Measurements from ENCODE around the gene SLC22A12. TPM values are rescaled to one million over a fixed set of nuclear protein-coding genes. Genes with fewer than 3 reads are reported as not detected.

SLC22A12 gene
- total RNA-seq, 1 donor from 2014 or later, result not detected

DNA sequence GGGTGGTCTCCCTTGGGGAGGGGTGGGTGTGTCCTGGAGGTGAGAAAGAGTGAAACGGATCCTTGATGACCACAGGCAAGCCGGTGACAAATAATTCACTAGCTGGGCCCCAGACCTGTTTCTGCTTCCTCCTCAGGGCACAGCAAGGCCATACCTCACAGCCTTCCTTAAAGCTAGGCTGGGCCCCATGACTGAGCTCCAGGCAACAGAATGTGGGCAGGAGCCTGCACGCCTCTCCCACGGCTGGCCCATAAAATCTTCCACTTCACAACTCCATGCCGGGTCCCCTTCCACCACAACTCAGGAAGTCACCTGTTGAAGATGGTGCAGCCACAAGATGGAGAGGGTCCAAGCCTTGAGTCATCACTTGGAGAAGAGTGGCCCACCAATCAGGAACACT is 23.9 kb downstream of the SLC22A12 start:
- ATAC-seq (no peak), DNase-seq (no peak)
- intact Hi-C loops (cut with micrococcal nuclease), result no loop called here

DNA sequence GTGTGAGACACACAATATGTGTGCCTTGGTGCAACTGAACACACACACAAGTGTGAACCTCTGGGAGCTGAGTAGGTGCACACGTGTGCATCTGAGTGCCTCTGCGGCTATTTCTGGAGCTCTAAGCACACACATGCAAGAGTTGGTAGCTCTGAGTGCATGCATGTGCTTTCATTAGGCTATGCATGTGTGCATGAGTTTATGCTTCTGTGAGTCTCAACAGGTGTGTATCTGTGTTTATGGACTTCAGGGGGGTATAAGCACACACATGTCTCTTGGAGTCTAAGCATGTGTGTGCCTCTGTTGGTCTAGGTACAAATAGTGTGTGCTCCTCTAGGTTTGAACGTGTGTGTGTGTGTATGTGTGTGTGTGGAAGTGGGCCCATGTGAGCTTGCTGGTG is 25.8 kb downstream of the SLC22A12 start:
- intact Hi-C loops (cut with micrococcal nuclease), result no loop called here
- DNase-seq (no peak), ATAC-seq (no peak)

DNA sequence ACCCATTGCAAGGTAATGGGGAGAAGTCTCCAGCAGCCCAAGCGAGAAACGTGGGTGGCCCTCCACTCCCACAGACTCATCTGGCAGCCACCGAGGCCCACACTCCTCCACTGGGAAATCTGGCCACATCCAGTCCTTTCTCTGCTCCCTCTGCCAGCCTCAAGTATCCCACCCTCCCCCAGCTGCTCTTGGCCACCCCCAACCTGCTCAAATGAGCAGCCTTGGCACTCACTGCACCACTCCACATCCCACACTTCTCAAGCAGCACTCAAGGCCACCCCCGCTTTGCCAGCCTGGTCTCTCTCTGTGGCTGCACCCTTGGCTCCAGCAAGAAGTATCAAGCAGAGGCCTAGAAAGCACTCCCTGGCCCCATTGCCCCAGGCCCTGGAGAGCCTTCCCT is 28.2 kb downstream of the SLC22A12 start:
- intact Hi-C loops (cut with micrococcal nuclease), result no loop called here
- ATAC-seq (no peak), DNase-seq (no peak)

DNA sequence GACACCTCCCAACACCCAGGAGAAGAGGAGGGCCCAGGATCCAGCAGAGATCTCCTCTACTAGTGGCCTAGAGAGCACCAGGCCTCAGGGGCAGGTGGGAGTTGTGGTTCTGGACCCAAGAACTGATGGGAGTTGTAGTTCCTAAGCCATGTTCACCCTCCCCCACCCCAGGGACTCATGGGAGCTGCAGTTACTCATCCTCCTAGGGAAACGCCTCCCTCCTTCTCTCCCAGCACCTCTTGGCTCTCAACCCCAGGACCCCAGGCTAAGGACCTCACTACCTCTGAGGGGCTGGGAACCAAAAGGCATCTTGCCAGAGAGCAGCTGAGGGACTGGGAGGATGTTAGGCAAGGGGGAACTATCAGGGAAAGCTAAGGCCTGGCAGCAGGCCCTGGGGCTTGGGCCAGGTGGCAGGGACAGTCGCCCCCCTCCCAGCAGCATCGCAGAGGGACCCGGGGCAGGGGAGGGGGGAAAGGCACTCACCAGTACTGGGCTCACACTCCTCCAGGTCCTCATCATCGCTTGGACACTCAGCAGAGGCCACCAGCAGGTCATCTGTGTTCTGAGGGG is 28.9 kb downstream of the SLC22A12 start:
- peak; percentile 46 for ATAC-seq
- peak; percentile 44 for DNase-seq
- intact Hi-C loops (cut with micrococcal nuclease), result no loop called here

DNA sequence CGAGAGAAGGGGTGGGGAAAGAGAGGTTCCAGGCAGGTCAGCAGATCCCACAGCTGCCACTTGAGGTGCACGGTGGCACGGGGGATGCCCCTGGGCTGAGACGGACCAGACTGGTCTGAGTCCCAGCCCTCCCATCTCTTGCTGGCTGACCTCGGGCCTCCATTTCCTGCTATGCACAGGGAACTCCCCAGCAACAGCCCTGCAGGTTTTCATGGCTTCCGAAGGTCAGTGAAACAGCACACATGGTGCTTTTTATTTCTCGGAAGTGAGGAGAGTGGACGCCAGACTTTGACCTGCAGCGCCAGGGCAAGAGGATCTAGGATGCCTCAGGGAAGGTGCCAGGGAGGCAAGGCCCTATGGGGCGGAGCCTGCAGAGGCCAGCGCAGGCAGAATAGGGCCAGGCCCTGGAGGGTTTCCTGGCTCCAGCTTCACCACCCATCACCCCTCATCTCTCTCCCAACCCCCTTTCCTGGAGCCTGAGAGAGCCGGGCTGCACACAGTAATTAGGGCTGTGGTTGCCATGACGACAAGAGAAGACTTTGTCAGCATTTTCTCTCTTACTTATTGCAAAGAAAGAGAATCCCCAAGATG is 29.5 kb downstream of the SLC22A12 start:
- intact Hi-C loops (cut with micrococcal nuclease), result no loop called here
- DNase-seq (no peak), ATAC-seq (peak; percentile 17)

DNA sequence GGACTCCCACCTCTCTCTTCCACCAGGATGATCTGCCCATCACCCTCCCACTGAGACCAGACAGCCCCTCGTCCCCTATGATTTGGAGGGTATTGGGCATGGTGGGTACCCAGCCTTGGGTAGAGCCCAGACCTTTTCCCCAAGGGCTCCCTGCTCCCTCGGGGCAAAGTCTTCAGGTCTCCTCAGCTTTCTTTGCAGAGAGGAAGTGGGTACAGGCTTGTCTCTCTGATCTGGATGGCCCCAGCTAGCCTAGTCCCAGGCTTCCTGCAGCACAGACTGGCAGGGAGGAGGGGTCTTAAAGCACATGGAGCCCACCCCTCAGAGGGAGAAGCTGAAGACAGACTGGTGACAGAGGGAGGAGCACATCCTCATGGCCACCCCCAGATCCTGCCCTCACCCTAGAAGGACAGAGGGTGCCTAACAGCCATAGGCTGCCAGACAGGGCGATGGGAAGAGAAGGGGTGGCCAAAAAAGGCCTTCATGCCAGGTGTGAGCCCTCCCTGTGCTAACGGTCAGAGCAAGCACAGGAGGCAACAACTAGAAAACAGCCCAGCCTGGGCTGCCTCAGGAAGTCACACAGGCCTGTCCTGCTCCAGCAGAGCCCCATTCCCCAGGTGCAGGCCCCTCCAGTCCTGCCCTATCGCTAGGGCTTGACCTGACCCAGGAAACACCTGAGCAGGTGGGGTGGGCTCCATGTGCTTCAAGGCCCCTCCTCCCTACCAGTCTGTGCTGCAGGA is 30.4 kb downstream of the SLC22A12 start:
- intact Hi-C loops (cut with micrococcal nuclease), result no loop called here
- DNase-seq, result no peak
- ATAC-seq, result no peak

DNA sequence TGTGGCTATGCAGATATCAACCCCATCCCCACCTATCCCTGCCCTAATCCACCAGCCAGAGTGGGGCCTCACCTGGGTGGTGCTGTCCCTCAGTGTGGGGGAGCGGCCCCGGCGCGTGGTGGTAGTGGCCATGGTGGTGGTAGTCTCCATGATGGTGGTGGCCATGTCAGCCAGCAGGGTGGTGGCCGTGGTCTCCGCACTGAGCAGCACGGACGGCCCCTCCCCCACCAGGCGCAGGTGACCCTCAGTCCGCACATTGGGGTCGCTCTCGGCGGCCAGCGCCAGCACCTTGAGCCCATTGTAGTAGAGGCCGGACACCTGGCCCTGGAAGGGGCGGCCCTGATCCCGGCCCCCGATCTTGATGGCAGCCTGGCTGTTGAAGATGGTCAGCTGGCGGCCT is 31.7 kb downstream of the SLC22A12 start:
- ATAC-seq (no peak), DNase-seq (no peak)
- intact Hi-C loops (cut with micrococcal nuclease), result no loop called here

DNA sequence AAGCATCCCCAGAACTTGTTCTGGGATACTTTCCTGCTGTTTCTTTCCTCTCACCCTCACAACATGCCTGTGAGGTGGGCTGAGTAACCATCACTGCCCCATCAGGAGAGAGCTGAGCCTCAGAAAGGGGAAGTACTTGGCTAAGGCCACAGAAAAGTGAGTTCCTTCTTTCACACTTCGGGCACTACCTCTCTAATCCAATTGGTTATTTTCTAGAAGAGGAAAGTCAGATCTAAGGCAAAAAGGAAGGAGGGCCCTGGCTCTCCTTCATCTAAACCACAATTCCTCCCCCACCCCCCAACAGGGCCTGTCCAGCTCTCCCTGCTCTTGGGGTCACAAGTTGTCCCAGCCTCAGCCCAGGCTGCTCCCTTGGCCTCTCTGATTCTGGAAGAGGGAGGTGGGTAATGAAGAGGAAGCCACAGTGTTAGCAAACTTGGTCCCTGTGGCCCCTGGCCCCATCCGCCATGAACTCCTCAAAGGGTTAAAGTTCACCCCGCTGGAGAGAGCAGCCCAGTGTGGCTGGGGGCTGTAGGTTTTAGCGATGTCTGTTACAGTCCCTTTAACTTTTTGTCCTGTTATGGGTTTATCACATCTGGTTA is 34.0 kb downstream of the SLC22A12 start:
- intact Hi-C loops (cut with micrococcal nuclease), result no loop called here
- no peak for DNase-seq
- ATAC-seq, result peak; percentile 18

DNA sequence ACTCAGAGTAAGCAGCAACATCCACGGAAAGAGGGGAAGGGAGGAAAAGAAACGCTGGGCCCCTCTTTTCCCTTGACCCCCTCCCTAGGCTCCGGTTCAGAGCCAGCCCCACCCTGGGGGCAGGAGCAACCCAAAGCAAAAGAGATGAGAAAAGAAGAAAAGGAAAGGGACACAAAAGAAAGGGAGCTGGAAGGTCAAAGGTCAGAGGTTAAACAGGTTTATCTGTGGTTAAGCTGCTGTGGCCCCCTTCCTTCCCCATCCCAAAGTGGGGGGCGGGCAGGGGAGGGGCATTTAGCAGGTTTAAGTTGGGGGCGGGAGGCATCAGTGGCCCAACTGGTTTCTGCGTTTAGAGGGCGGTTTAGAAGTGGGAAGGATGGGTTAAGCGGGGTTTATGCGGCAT is 35.6 kb downstream of the SLC22A12 start:
- DNase-seq (no peak), ATAC-seq (no peak)
- intact Hi-C loops (cut with micrococcal nuclease), result no loop called here

DNA sequence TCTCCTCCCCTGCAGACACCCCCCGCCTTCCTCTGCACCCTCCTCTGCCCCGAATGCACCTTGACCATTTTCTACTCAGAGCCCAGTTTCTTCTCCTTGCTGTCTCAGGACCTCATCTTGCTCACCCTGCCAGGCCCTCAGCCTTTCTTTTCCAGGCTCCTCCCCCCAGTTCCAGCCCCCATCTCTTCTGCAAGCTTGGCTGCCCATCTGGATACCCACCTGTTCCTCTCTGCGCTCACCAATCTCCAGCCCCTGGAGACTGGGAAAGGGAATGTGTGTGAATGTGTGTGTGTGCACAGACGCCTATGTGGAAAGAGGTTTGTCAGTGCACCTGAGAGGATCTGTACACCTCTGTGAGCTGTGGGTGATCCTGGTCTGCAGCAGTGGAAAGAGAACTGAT is 36.4 kb downstream of the SLC22A12 start:
- intact Hi-C loops (cut with micrococcal nuclease), result no loop called here
- ATAC-seq (no peak), DNase-seq (no peak)

DNA sequence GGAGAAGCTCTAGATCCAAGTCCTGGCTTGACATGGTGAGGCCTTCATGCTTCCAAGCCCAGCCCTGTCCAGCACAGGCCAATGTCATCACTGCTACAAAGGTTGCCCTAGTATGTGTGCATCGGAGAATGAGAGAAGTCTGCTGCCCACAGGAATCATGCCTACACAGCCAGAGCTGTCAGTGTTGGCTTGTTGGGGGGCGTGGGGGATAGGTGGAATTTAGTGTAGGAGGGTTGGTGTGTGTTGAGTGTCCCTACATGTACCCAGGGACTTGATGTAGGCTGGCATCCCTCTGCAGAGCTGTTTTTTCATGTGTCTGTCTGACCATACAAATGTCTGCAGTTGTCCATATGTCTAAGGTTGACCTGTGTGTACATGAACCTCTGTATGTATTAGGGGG is 37.6 kb downstream of the SLC22A12 start:
- ATAC-seq, result no peak
- intact Hi-C loops (cut with micrococcal nuclease), result no loop called here
- no peak for DNase-seq

DNA sequence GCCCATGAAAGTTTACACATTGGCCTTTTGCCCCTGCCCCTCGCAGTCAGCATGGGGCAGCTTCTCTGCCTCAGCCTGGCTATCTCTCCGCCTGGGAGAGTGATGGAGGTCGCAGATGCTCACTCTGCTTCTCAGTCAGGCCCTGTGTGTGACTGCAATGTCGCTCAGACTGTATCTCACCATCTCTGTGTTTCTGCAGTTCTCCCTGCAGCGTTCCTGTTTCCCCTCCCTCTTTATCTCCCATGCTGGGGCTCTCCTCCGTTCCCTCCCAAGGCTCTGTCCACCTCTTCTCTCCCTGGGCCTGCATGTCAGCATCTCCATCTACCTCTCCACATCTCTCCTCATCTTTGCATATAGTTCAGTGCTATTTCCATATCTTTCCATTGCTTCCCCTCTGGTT is 38.1 kb downstream of the SLC22A12 start:
- ATAC-seq (no peak), DNase-seq (no peak)
- intact Hi-C loops (cut with micrococcal nuclease), result no loop called here

DNA sequence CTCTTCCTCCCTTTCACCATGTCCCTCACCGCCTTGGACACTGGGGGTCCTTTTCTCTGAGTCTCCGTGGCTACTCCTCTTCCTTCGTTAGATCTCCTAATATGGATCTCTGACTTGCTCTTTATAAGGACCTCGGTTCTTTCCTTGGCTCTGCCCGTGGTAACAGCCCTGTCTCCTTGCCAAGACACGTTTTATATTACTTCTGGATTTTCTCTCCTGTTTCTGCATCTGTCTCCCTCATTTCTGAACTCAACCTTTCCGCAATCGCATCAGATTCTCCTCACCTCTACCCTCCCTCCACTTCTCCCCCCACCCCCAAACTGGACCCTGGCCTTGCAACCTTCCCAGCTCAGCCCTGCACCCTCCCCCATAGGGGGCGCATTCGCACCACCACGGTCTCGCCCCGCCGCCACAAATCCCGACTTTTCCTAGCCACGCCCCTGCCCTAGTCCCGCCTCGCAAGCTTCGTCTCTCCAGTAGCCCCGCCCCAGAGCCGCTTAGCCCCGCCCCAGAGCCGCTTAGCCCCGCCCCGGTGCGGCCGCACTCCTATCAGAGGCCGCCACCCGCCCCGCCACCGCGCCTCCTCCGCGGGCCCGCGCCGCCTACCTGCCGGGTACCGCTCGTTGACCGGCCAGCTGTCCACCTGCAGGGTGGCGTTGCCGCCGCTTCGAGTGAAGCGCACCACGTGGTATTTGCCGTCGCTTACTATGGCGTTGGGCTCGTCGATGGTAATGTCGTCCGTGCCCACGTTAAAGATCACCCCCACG is 39.0 kb downstream of the SLC22A12 start:
- DNase-seq (no peak), ATAC-seq (peak; percentile 41)
- intact Hi-C loops (cut with micrococcal nuclease), result no loop called here

DNA sequence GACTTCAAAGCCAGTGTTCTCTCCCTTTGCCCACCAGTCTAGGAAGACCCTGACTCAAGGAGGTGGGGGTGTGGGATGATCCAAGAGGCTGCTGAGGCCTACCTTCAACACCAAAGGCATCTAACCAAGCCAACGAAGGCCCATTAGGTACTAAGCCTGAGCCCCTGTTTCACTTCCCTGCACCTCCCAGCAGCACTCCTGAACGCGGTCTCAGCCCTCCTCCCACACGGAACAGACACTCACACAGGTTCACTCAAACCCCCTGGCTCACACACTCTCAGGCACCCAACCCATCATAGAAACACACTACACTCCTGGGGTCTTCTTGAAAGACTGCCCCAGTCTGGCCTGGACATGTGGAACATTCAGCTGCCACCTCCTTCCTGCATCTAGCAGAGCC is 40.7 kb downstream of the SLC22A12 start:
- intact Hi-C loops (cut with micrococcal nuclease), result no loop called here
- ATAC-seq (no peak), DNase-seq (no peak)

DNA sequence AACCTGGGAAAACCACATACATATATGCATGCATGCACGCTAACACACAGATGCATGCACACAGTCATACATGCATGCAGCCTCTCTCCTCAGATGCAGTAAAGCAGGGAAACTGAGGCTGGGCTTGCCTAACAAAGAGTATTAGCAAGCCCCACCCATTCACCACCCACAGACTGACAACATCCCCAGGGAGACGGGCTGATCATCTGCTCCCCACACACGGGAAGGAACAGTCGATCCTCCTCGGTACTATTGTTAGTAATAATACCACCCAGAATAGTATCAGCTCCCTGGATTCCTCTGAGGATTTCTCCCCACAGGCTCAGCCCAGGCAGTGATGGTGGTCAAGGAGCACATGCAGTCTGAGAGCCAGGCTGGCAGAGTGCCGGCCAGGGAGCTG is 41.2 kb downstream of the SLC22A12 start:
- intact Hi-C loops (cut with micrococcal nuclease), result no loop called here

DNA sequence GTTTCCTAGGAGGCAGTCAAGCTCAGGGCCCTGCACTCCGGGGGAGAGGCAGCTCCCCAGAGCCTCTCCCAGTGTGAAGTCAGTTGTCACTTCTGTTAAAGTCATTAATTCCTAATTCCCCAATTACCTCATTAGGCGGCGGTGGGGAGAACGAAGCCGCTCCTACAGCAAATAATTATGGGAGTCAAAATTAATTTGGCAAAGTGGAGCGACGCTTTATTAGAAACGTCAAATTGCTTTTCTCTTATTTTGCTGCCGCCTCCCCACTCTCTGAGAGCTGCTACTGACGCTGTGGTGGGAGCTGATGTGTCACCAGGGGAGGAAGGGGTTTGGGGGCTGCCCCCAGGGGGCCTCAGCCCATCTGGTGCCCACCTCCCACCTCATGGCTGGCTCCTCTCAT is 41.6 kb downstream of the SLC22A12 start:
- DNase-seq, result no peak
- ATAC-seq, result no peak
- intact Hi-C loops (cut with micrococcal nuclease), result no loop called here

More for the DNA sequence above, 41.2 kb downstream of the SLC22A12 start:
- no peak for ATAC-seq
- DNase-seq, result no peak

DNA sequence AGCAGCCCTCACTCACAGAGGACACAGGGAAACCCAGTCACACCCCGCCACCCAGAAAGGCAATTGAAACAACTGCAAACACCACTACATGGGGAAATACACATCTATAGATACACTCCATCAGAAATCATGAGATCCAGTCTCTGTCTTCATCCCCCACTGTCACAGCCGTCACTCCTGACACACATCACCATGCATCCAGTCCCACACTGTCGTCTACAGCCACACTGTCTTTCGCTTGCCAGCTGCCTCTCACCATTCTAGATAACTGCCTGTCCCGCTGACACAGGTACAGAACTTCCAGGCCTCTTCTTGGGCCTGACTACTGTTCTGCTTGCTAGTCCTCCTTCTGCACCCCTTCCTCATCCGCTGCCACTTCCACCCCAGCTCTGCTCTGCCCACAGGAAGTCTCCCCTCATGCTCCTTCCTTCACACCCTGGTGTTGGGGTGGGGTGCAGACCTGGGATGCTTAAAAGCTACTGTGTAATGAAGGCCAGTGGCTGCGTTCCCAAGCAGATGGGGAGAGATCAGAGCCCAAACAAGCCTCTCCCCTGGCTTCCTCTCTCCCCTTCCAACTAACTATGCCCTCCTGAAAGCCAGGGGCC is 42.6 kb downstream of the SLC22A12 start:
- ATAC-seq (no peak), DNase-seq (no peak)
- intact Hi-C loops (cut with micrococcal nuclease), result no loop called here

DNA sequence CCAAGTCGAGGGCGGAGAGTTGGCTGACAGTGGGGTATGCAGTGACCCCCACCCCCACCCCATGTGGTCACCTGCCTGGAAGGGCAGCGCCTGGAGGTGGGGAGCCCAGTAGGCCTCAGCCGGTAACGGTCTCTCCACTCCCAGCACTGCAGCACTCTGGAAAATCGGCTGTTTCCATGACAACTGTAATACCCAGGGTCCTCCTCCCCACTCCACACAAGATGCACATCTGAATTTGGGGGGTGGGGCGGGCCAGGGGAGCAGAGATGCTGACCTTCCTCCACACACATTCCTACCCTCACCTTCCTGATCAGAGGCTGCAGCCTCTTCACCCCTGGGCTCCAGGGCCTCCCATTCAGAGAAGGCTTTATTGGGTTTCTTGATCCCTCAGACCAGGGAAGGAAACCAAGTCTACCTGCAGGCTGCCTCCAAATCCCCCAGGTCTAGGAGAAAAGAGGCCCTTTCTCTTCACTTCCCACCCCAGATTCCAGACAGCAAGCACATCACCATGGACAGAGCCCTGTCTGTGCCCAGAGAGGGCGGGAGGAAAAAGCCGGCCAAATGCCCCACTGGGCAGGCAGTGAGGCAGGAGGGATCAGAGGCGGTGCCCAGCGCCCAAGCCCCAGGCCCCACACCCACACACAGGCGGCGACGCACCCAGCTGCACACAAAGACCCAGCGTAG is 46.5 kb downstream of the SLC22A12 start:
- intact Hi-C loops (cut with micrococcal nuclease), result no loop called here
- DNase-seq (no peak), ATAC-seq (peak; percentile 28)

Data from left ventricle myocardium superior (tissue), 1 donor.